IMR-90 (cell line): Measurements from ENCODE around the gene ARHGEF7.

ENCODE experiments used
- BHLHE40 ChIP-seq: fragments of 150-350 bp; IDR thresholded peaks from 2 replicates; pipeline ENCODE4 v1.6.1; 2016; ENCODE audit warnings: mild to moderate bottlenecking, low read depth, low read length
- CEBPB ChIP-seq: IDR thresholded peaks from 2 replicates; pipeline ENCODE4 v1.6.1; 2012; ENCODE audit warnings: low read depth, low read length, improper control_type of control experiment
- CHD1 ChIP-seq: IDR thresholded peaks from 2 replicates; pipeline ENCODE4 v1.6.1; 2012; ENCODE audit warnings: low read depth, low read length, improper control_type of control experiment
- MAFK ChIP-seq: IDR thresholded peaks from 2 replicates; pipeline ENCODE4 v1.6.1; 2012; ENCODE audit warnings: low read depth, low read length, improper control_type of control experiment
- MAZ ChIP-seq: IDR thresholded peaks from 2 replicates; pipeline ENCODE4 v1.6.1; 2012; ENCODE audit warnings: low read depth, mild to moderate bottlenecking, low read length, improper control_type of control experiment, moderate library complexity, borderline replicate concordance
- MXI1 ChIP-seq: IDR thresholded peaks from 2 replicates; pipeline ENCODE4 v1.6.1; 2012; ENCODE audit warnings: low read depth, mild to moderate bottlenecking, low read length, moderate library complexity, borderline replicate concordance
- POLR2A ChIP-seq: IDR thresholded peaks from 2 replicates; pipeline ENCODE4 v1.6.1; 2012; ENCODE audit warnings: mild to moderate bottlenecking, low read depth, low read length
- RAD21 ChIP-seq: IDR thresholded peaks from 2 replicates; pipeline ENCODE4 v1.6.1; 2012; ENCODE audit warnings: low read length, improper control_type of control experiment
- RFX5 ChIP-seq: IDR thresholded peaks from 2 replicates; pipeline ENCODE4 v1.8.0; 2012; ENCODE audit warnings: low read depth, mild to moderate bottlenecking, low read length, moderate library complexity
- SMC3 ChIP-seq: fragments of 150-350 bp; IDR thresholded peaks from 2 replicates; pipeline ENCODE4 v1.6.1; 2016; ENCODE audit warnings: low read depth, mild to moderate bottlenecking, antibody characterized with exemption, low read length, moderate library complexity
- TF ChIP-seq, protein P1 (sequence below): conservative IDR thresholded peaks from 2 replicates; pipeline ENCODE4 v1.5.1; 2012; ENCODE audit warnings: mild to moderate bottlenecking, low read depth, low read length, improper control_type of control experiment
- TF ChIP-seq, protein P2 (sequence below): fragments of 150-350 bp; IDR thresholded peaks from 2 replicates; pipeline ENCODE4 v1.6.1; 2017; ENCODE audit warnings: mild to moderate bottlenecking, antibody characterized with exemption, low read length, low read depth
- TF ChIP-seq, protein P3 (sequence below): fragments of 150-350 bp; IDR thresholded peaks from 2 replicates; pipeline ENCODE4 v1.6.1; 2016; ENCODE audit warnings: low read depth, mild to moderate bottlenecking, low read length, moderate library complexity, borderline replicate concordance

DNA sequence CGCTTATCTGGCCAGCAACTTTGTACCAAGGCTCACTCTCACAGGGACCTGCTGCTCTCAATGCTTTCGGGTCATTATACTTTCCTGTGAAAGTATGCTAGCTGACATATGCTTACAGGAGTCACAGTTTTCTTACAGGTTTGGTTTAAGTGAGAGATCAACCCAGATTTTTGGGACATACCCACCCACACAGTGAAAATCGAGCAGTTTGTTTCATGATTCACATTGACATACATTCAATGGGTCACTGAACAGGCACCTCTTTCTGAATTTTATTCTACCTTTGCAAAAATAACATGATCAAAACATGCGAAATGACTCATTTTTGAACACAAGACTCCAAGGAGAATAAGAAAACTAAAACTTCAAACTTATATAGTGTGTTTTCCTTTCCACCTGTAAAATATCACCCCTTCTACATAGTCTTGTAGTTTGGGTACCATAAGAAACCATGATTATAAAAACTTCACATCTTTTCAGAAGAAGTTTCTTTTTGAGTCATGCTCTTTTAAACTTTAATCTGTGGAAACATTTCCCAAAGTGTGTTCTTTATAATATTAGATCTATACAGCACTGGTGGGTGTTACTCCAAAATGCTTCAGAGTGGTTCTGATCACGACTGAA is 161.0 kb downstream of the ARHGEF7 start:
- TF ChIP-seq POLR2A (no peak), RAD21 (no peak), CEBPB (no peak), MAZ (no peak), RFX5 (no peak), SMC3 (no peak), BHLHE40 (no peak), CHD1 (no peak), MXI1 (no peak), MAFK (no peak)
- TF ChIP-seq, protein P1, sequence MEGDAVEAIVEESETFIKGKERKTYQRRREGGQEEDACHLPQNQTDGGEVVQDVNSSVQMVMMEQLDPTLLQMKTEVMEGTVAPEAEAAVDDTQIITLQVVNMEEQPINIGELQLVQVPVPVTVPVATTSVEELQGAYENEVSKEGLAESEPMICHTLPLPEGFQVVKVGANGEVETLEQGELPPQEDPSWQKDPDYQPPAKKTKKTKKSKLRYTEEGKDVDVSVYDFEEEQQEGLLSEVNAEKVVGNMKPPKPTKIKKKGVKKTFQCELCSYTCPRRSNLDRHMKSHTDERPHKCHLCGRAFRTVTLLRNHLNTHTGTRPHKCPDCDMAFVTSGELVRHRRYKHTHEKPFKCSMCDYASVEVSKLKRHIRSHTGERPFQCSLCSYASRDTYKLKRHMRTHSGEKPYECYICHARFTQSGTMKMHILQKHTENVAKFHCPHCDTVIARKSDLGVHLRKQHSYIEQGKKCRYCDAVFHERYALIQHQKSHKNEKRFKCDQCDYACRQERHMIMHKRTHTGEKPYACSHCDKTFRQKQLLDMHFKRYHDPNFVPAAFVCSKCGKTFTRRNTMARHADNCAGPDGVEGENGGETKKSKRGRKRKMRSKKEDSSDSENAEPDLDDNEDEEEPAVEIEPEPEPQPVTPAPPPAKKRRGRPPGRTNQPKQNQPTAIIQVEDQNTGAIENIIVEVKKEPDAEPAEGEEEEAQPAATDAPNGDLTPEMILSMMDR: no peak
- TF ChIP-seq, protein P2, sequence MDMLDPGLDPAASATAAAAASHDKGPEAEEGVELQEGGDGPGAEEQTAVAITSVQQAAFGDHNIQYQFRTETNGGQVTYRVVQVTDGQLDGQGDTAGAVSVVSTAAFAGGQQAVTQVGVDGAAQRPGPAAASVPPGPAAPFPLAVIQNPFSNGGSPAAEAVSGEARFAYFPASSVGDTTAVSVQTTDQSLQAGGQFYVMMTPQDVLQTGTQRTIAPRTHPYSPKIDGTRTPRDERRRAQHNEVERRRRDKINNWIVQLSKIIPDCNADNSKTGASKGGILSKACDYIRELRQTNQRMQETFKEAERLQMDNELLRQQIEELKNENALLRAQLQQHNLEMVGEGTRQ: no peak
- TF ChIP-seq, protein P3, sequence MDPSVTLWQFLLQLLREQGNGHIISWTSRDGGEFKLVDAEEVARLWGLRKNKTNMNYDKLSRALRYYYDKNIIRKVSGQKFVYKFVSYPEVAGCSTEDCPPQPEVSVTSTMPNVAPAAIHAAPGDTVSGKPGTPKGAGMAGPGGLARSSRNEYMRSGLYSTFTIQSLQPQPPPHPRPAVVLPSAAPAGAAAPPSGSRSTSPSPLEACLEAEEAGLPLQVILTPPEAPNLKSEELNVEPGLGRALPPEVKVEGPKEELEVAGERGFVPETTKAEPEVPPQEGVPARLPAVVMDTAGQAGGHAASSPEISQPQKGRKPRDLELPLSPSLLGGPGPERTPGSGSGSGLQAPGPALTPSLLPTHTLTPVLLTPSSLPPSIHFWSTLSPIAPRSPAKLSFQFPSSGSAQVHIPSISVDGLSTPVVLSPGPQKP: no peak
